GM18858 (cell line): ENCODE data around the gene GLO1.
"Not testable (repeated sequence)": the region's sequence is repeated elsewhere in the genome, so short reads cannot be mapped to it uniquely, and the experiment has no call there.

ENCODE experiments used
- ATAC-seq: cut with Tn5 transposase; IDR thresholded peaks from one replicate; pipeline ENCODE4 v1.9.1; 2021; ENCODE audit not compliant: unreplicated experiment

GLO1 gene

DNA sequence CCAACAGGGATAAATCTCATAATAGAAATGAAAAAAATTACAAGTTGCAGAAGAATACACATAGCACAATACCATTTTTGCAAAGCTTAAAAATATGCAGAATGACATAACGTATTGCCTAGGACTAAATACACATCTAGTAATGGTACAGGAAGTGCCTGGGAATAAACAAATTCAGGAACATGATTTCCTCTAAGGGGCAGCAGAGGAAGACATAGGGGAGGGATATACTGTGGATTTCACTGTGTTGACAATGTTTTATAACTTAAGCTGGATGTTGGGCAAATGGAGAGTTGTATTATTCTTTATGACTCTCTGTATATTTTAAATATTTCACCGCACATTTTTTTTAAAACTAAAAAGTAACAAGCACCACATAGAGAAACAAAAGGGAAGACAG is 5.6 kb upstream of the GLO1 start:
- ATAC-seq = no peak

DNA sequence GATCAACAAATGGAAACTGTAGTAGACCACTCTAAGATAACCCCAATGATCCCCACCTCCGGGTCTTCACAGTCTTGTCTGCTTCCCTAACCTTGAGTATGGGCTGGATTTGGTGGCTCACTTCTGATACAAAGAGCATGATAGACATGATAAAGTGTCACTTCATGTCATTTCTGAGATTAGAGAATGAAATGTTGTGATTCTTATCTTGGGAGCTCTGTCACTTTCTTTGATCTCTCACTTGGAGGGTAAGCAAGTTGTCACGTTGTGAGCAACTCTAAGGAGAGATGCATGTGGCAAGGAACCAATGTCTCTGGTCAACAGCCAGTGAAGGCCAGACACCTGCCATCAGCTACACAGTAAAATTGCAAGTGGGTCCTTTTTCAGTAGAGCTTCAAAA is 3.0 kb upstream of the GLO1 start:
- no peak for ATAC-seq

DNA sequence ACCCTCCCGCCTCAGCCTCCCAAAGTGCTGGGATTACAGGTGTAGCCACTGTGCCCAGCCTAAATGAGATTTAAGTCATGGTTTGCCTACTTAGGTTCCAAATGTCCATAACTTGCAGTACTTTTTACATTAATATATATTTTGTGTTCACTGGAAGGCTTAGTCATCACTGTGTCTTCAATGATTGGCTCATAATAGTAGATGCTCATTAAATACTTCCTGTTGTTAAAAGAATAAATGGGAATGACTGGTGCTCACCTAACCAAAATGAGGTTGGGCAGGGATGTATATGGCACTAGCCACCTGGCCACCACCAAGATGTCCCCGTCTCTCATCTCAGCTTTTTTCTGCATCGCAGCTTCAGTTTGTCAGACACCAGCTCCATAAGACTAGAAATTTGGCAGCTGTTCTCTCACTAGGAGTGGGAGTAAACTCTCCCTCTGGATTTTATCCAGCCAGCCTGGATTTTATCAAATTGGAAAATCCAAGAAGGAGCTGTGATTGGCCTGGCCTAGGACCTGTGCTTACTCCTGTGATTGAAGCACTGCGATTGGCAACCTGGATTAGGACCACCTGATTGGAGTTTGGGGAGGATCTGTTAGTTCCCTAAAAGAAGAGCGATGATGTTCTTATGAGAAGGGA is 1.1 kb upstream of the GLO1 start:
- ATAC-seq = no peak

DNA sequence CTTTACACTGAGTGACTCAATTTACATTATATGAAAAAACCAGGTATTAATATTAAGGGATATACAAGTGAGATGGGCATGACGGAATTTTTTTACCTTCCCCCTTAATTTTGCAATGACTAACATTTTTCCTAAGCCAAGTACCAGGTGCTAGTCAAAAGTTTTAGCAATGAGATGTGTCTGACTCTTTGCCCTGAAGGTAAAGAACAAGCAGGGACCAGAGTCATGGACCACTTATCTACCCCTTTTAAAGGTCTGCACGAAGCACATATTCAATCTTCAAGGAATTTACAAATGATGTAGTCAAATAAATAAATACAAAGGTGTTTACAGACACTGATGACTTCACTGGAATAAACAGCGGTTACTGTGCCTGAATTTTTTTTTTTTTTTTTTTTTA is 1.4 kb downstream of the GLO1 start:
- ATAC-seq = no peak

DNA sequence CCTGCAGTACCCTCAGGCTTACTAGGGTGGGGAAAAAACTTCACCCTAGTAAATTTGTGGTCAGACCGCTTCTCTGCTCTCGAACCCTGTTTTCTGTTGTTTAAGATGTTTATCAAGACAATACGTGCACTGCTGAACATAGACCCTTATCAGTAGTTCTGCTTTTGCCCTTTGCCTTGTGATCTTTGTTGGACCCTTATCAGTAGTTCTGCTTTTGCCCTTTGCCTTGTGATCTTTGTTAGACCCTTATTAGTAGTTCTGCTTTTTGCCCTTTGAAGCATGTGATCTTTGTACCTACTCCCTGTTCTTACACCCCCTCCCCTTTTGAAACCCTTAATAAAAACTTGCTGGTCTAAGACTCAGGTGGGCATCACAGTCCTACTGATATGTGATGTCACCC is 3.2 kb downstream of the GLO1 start:
- ATAC-seq = not testable (repeated sequence)

DNA sequence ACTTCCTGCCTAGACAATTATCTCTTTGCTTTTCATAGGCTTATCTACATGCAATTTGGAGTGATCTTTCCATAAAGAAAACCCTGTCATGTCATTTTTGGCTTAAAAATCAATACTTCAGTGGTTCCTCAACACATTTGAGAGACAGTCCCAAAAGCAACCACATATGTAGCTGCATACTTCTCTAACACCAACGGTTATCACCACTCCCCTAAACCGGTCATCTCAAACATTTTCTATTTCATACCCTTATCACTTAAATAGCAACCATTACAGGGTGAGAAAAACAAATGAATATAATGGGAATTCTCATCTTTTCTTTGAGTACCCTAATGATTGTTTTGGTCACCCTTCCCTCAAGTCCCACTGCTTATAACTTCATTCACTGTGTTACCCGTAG is 5.1 kb downstream of the GLO1 start:
- ATAC-seq = no peak

DNA sequence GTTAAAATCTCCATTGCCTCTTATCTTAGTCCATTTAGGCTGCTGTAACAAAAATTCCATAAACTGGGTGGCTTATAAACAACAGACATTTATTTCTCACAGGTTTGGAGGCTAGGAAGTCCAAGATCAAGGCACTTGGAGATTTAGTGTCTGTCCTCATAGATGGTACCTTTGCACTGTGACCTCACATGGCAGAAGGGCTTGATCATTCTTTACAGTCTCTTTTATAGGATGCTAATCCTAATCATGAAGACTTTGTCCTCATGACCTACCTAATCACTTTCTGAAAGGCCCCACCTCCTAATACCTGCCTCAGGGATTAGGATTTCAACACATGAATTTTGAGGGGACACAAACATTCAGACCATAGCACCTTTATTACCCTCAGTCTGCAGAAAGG is 6.6 kb downstream of the GLO1 start:
- ATAC-seq = no peak

DNA sequence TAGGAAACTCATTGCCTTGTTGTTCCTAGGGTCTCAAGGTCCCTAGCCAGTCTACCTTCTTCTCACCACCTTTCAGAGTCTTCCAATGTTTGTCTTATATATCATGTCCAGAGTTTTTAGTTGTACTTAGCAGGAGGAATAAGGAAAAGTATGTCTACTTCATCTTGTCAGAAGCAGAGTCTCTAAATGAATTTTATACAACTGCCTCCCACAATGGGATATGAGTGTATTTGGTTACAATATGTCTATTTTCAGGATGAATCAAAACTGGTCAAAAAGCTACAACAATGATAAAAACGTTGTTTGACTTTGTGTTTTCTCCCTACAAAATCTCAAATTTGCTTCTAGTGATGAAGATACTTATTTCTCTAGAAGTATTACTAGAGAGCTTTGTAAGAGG is 7.0 kb downstream of the GLO1 start:
- ATAC-seq = no peak

DNA sequence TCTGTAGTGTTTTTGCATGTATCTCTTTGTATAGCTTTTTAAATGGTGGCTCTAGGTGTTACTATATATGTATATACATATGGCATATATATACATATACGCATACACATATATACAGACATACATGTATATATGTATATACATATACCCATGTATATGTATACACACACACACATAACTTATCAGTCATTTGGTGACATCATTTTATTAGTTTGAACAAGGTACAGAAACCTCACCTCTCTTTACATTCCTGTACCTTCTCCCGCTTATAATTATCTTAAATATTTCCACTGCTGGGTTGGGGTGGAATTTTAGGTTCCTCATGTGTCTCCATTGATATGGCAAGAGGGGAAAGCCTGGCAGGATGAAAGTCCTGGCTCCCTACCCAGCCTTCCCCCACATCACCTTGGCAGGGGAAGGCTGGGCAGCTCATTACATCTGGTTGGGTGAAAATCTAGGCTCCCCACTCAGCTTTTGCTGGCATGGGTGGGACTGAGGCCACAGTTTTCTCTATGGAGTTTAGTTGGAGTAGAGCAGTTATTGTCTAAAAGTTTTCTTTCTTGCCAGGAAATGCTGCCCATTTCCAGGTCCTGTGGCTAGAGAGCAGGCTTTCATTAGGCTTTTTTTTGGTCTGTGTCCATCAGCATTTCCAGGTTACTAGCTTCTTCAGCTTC is 7.6 kb downstream of the GLO1 start:
- ATAC-seq = no peak

DNA sequence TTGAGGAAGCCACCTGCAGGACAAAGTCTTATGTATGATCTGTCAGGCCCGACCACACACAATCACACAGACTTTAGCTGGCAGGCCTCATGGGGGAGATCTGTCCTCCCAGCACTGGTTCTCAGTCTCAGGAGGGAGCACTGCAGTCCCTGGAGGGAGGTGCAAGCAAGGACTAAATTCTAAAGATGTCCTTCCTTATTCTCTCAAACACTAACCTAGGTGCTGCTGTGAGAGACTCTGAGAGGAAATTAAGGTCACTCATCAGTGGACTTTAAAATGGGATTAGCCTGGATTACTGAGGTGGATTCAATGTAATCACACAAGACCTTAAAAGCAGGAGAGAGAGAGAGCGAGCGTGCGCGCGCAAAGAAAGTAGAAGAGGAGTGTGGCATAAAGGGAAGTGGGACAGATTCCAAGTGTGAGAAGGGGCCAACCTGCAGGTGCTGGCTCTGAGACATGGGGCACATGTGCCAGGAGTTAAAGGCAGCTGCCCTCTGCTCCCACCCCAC is 14.3 kb downstream of the GLO1 start:
- ATAC-seq = no peak

DNA sequence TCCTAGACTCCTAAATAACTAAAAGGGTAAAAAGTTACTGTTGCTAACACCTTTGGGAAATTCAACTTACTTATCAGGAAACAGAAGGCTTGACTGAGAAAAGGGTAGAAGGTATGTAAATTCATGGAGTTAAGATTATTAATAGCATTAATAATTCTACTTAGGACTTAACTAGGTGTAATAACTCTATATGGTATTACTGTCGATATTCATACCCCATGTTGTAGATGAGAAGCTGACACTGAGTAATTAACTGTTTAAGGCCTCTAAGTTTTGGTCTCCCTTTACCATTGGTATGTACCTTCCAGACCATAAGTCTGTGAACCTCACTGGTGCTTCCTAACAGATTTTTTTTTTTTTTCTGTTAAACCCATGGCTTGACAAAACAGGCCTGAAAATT is 15.4 kb downstream of the GLO1 start:
- no peak for ATAC-seq

DNA sequence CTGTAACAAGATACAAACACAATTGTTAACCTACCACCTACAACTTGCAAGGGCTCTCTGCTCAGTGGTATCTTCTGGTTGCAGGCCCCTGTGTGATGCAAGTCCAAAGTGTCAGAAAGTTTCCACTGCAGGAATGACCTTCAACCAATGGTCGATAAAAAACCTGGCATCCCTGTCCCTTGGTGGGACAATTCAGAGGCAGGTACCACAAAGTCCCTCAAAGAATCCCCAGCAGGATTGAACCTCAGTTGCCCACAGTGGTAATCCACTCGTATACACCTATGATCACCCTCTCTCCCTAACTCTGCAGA is 15.9 kb downstream of the GLO1 start:
- ATAC-seq = no peak

DNA sequence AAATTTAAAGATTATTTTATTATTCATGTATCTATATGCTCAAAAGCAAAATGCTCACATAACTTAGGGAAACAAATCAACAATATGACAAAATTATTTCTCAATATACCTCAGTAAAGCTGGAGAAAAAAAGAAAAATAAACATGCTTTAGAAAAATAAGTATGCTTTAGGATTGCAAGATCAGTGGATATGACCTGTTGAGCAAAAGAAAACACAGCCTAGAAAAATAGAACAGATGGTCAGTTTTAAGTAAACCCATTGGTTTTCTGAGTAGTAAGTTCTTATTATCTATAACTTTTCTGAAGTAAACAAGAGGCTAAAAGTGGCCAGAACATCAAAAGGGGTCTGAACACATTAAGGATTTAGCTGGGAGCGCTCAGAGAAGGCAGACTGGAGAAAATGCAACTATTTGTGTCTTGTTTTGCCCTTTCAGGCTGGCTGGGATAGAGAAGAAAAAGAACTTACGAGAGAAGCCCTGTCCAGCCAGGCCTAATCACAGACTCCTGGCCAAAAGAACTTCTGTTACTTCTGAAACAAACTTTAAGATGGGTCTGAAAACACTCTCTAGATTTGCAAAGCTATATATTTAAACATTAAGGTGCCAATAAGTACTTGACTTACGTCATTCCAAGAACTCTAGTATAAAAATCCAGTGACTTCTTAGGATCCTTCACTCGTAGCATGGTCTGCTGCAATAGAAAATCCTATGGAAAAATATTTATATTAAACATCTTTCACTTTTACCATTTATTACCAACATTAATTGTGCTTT is 16.5 kb downstream of the GLO1 start:
- no peak for ATAC-seq

DNA sequence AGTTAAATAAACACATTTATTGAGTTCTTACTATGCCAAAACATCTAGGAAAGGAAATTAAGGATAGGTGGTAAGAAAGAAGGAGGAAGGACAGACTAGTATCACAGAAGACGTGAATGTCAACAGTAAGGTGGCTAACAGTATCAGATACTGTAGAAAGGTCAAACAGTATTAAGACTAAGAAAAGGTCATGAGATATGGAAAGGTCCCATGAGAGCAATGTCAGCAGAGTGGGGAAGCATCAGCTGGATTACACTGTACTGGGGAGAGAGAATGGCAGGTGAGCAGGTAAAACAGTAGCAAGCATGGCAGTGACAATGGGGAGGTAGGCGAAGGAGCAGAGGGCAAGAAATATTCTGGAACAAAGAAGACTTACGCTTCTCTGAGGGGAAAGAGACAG is 18.0 kb downstream of the GLO1 start:
- no peak for ATAC-seq

DNA sequence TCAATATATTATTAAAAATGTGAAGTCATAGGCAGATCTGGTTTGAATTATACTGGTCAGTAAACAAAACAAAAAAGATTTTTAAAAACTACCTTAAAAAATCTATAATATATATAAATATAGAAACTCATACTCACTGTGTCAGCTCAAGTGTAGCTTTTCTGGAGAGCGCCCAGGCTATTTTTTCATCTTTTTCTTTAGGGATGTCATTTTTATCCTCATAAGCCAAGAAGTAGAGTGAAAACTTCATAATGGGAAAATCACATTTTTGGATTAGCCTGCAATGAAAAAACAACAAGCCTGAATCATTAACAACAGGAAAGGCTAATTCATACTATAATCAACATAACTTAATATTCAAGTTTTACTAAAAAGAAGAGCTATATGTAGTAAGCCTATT is 18.7 kb downstream of the GLO1 start:
- ATAC-seq = no peak

DNA sequence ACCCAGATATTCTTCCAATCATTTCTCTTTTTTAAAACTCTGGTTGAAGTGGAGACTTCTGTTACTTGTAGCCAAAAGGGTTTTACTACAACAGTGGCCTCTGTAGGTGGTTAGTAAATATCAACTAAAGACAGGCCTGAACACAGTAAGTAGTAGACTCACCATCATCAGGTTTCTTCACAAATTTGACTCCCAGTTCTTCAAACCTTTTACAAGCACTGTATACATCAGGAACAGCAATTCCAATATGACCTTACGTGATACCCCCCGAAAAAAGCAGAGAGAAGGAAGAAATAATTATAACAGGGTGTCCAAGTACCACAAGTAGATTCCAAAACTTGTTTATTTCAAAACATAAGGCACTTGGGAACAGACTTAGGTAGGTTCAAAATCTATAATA is 21.1 kb downstream of the GLO1 start:
- ATAC-seq = no peak

DNA sequence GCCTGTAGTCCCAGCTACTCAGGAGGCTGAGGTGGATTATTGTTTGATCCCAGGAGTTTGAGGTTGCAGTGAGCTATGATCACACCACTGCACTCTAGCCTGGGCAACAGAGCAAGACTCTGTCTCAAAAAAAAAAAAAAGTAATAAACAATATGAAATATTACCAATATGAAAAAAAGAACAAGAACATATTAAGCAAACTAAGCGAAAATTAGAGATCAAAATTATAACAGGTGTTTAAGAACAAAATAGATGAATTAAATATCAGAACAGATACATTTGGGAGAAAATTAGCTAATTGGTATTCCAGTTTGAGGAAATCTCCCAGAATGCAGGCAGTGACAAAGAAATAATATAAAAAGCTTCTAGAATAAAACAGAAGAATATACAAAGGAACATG is 23.3 kb downstream of the GLO1 start:
- ATAC-seq = no peak

DNA sequence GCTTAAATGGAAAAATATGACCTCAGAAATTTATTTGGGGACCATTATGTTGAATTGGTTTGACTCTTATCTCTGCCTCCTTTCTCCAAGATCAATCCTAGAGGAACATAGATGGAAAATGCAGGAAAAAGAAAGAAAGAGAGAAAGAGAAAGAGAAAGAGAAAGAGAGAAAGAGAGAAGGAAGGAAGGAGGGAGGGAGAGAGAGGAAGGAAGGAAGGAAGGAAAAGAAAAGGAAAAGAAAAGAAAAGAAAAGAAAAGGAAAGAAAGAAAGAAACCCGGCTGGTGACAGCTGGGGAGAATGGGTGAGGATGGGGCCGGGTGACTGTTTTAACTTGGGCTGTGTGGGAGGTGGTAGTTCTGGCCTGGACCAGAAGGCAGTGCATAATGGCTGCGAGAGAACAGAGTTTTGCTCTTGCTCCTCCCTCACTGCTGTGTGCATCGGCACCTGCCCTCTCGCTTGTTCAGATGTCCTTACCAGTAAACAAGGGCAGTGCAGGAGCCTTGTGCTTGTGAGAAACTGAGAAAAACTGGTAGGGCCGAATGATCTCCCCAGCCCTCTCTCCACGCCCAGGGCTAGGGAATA is 24.7 kb downstream of the GLO1 start:
- no peak for ATAC-seq

DNA sequence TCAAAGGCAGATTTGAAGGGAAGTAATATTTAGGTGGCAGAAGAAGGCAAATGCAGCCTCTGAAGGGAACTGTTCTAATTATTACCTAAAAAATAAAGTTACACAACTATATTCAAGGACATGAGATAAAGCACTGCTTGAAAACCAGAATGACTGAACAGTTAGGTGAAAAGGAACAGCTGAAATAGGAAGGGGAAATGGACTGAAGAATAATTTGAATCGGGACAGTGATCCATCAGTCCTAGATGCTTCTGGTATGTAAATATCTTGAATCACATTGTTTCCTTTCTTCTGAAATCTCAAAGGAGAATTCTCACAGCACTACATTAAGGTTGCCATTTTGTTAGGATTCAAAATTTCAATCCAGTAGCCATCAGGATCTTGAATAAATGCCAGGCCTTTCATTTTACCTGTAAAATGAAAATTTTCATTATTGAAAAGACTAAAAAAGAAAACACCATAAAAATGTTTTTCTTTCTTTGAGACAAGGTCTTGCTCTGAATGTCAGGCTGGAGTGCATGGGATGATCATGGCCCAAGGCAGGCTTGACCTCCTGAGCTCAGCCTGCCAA is 25.9 kb downstream of the GLO1 start:
- ATAC-seq = no peak

DNA sequence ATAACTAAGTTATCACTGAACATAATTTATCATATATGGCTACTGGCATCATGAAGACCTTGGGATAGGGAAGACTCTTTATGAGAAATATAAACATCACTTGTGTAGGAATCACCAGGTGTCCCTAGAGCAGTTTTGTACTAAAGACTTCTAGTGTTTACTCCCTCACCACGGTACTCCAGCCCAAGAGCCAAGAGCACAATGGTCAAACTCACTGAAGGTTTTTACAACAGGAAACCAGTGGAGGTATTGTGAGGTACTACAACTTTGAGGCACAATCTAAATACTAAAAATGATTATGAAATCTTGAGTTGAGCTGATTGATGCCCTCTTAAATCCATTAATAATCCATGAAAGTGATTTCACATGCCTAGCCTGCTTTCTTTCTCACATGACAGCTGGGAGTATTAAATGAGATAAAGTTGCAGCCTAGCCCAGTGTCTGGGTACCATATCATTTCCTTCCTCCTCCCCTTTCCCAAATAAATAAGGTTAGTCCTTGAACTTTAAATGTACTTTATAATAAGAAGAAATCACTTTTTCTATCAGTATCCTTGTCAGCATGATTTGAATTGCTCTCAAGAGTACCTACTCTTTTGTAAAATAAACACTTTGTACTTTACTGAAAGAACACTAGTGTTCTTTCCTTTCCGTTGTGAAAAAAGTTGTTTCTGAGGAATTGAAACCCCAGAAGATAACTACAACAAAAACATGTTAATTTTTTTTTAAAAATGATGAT is 26.5 kb downstream of the GLO1 start:
- ATAC-seq = no peak
